H1 (cell line): ENCODE data around the gene SEMA3C. TPM values are rescaled to one million over a fixed set of nuclear protein-coding genes. Genes with fewer than 3 reads are reported as not detected.

Experiments
- CTCF ChIA-PET: fragments of 300-600 bp; sonication (Branson Sonifier 250); formaldehyde crosslinking; loops from one replicate; lab custom pipeline; 2021; ENCODE audit not compliant: partially characterized antibody; lab: Charles Lee
- POLR2A ChIA-PET: fragments of 300-600 bp; sonication (Branson Sonifier 250); formaldehyde crosslinking; loops from one replicate; lab custom pipeline; 2021; ENCODE audit warnings: inconsistent platforms; ENCODE audit not compliant: partially characterized antibody; lab: Charles Lee
- DNase-seq, 2 experiments: peaks; one replicate each; pipeline versions ENCODE4 v3.0.0 to v3.0.0-alpha.2; 2010 to 2022; ENCODE audit warnings: low spot score in 2 of 2, low read depth in 1 of 2, mixed read lengths in 1 of 2
- FAIRE-seq: peaks from 2 replicates; lab custom pipeline; 2011; peaks lifted over from hg19 to GRCh38; lab: Jason Lieb, UNC
- H2AFZ ChIP-seq: 2 replicates; pipeline ENCODE4 v1.8.1; 2012; ENCODE audit warnings: low read length, inconsistent platforms
- H2AK5ac ChIP-seq: 2 replicates; pipeline ENCODE4 v1.6.1; 2013; ENCODE audit warnings: low read depth, low read length
- H2BK120ac ChIP-seq: replicated peaks from 2 replicates; pipeline ENCODE3; 2013; ENCODE audit warnings: low read depth, low read length, inconsistent platforms
- H2BK12ac ChIP-seq: 2 replicates; pipeline ENCODE4 v1.6.1; 2013; ENCODE audit warnings: low read depth, low read length
- H2BK15ac ChIP-seq: 2 replicates; pipeline ENCODE4 v1.6.1; 2013; ENCODE audit warnings: low read length
- H2BK20ac ChIP-seq: 2 replicates; pipeline ENCODE4 v1.6.1; 2013; ENCODE audit warnings: low read length
- H2BK5ac ChIP-seq: 2 replicates; pipeline ENCODE4 v1.6.1; 2013; ENCODE audit warnings: low read depth, low read length
- H3K14ac ChIP-seq: 2 replicates; pipeline ENCODE4 v1.6.1; 2013; ENCODE audit warnings: inconsistent platforms; ENCODE audit not compliant: insufficient read length
- H3K18ac ChIP-seq: 2 replicates; pipeline ENCODE4 v1.6.1; 2013; ENCODE audit warnings: low read length; ENCODE audit errors: extremely low read depth
- H3K23ac ChIP-seq: 2 replicates; pipeline ENCODE4 v1.6.1; 2013; ENCODE audit warnings: inconsistent platforms; ENCODE audit not compliant: insufficient read length
- H3K23me2 ChIP-seq: 2 replicates; pipeline ENCODE4 v1.6.1; 2013; ENCODE audit warnings: low read depth, low read length
- H3K27ac ChIP-seq: 2 replicates; pipeline ENCODE4 v1.6.1; 2011; ENCODE audit warnings: low read depth, low read length, inconsistent platforms
- H3K27me3 ChIP-seq, 4 experiments: replicated peaks in 1 of 4; 1 replicate in 1 of 4; 2 replicates in 3 of 4; pipeline versions ENCODE4 v1.6.1 to v1.8.1; 2011 to 2013; ENCODE audit warnings: low read length in 3 of 4, mild to moderate bottlenecking in 3 of 4, inconsistent platforms in 2 of 4, mixed read lengths in 2 of 4, moderate library complexity in 1 of 4; ENCODE audit not compliant: control insufficient read depth in 3 of 4, insufficient read depth in 3 of 4; ENCODE audit errors: extremely low read depth in 1 of 4
- H3K36me3 ChIP-seq, 4 experiments: 2 replicates each; pipeline versions ENCODE4 v1.6.1 to v1.8.1; 2011 to 2013; ENCODE audit warnings: mild to moderate bottlenecking in 4 of 4, low read length in 3 of 4, moderate library complexity in 2 of 4, control low read depth in 1 of 4, inconsistent platforms in 1 of 4; ENCODE audit not compliant: insufficient read depth in 4 of 4, control insufficient read depth in 2 of 4
- H3K4ac ChIP-seq: replicated peaks from 2 replicates; pipeline ENCODE3; 2013; ENCODE audit warnings: low read length, low read depth, mixed read lengths, inconsistent platforms; ENCODE audit not compliant: insufficient read length
- H3K4me1 ChIP-seq, 4 experiments: replicated peaks in 1 of 4; 1 replicate in 1 of 4; 2 replicates in 3 of 4; pipeline versions ENCODE4 v1.6.1 to v1.8.1; 2011 to 2013; ENCODE audit warnings: low read length in 3 of 4, inconsistent platforms in 2 of 4, mixed read lengths in 1 of 4; ENCODE audit not compliant: insufficient read depth in 4 of 4, control insufficient read depth in 3 of 4
- H3K4me2 ChIP-seq, 2 experiments: 2 replicates each; pipeline versions ENCODE4 v1.6.1 to v1.8.1; 2011 to 2013; ENCODE audit warnings: low read depth in 2 of 2, low read length in 2 of 2, control low read depth in 1 of 2, inconsistent platforms in 1 of 2, mild to moderate bottlenecking in 1 of 2; ENCODE audit not compliant: insufficient read depth in 1 of 2
- H3K4me3 ChIP-seq, 4 experiments: fragments of 200-600, 300-600 bp in 1 of 4; sonication (generic), shearing (Covaris generic), sonication (Bioruptor Twin) in 1 of 4; 2 replicates each; pipeline versions ENCODE4 v1.5.1 to v1.8.1; 2011 to 2016; ENCODE audit warnings: low read length in 4 of 4, low read depth in 3 of 4, control low read depth in 2 of 4, inconsistent platforms in 2 of 4, mild to moderate bottlenecking in 2 of 4, mixed read lengths in 1 of 4, moderate library complexity in 1 of 4; ENCODE audit not compliant: insufficient read depth in 2 of 4; ENCODE audit errors: extremely low read depth in 1 of 4
- H3K56ac ChIP-seq: replicated peaks from 2 replicates; pipeline ENCODE3; 2013; ENCODE audit warnings: low read depth, mild to moderate bottlenecking, mixed read lengths, low read length, inconsistent platforms; ENCODE audit not compliant: insufficient read length
- H3K79me1 ChIP-seq: 2 replicates; pipeline ENCODE4 v1.6.1; 2013; ENCODE audit warnings: low read depth, low read length, control low read depth
- H3K79me2 ChIP-seq, 2 experiments: 2 replicates each; pipeline versions ENCODE4 v1.6.1 to v1.8.1; 2012 to 2013; ENCODE audit warnings: low read length in 2 of 2, mild to moderate bottlenecking in 2 of 2, inconsistent platforms in 1 of 2; ENCODE audit not compliant: insufficient read depth in 2 of 2, control insufficient read depth in 1 of 2
- H3K9ac ChIP-seq, 4 experiments: replicated peaks in 1 of 4; 1 replicate in 1 of 4; 2 replicates in 3 of 4; pipeline versions ENCODE4 v1.6.1 to v1.8.1; 2011 to 2013; ENCODE audit warnings: low read depth in 3 of 4, low read length in 3 of 4, control low read depth in 2 of 4, mild to moderate bottlenecking in 2 of 4, moderate library complexity in 2 of 4, inconsistent platforms in 1 of 4; ENCODE audit errors: extremely low read depth in 1 of 4
- H3K9me3 ChIP-seq, 2 experiments: 2 replicates each; pipeline versions ENCODE4 v1.6.1 to v1.8.1; 2012 to 2013; ENCODE audit warnings: mild to moderate bottlenecking in 2 of 2, moderate library complexity in 2 of 2, control low read depth in 1 of 2, inconsistent platforms in 1 of 2, low read depth in 1 of 2, low read length in 1 of 2, mixed read lengths in 1 of 2; ENCODE audit not compliant: insufficient read depth in 2 of 2
- H4K20me1 ChIP-seq, 2 experiments: replicated peaks in 1 of 2; 2 replicates each; pipeline versions ENCODE3 to v1.8.1; 2011 to 2013; ENCODE audit warnings: inconsistent platforms in 2 of 2, low read length in 2 of 2, mild to moderate bottlenecking in 1 of 2; ENCODE audit not compliant: insufficient read depth in 2 of 2, control insufficient read depth in 1 of 2
- H4K5ac ChIP-seq: 2 replicates; pipeline ENCODE4 v1.6.1; 2013; ENCODE audit warnings: low read length, low read depth, mixed read lengths, inconsistent platforms; ENCODE audit not compliant: insufficient read length
- H4K8ac ChIP-seq: 2 replicates; pipeline ENCODE4 v1.8.0; 2013; ENCODE audit warnings: mild to moderate bottlenecking, moderate library complexity, low read length, inconsistent platforms; ENCODE audit not compliant: insufficient read depth; ENCODE audit errors: extremely low read depth
- H4K91ac ChIP-seq: replicated peaks from 2 replicates; pipeline ENCODE3; 2013; ENCODE audit warnings: low read length, mixed read lengths, inconsistent platforms; ENCODE audit not compliant: insufficient read length
- CBX5 ChIP-seq: fragments of 300-800, 300-1000 bp; sonication (generic); IDR thresholded peaks from 2 replicates; pipeline ENCODE4 v1.7.1; 2016; ENCODE audit warnings: antibody characterized with exemption, low read length, low read depth
- E2F6 ChIP-seq: IDR thresholded peaks from 2 replicates; pipeline ENCODE4 v1.6.1; 2012; ENCODE audit warnings: inconsistent platforms
- MAX ChIP-seq: IDR thresholded peaks from 2 replicates; pipeline ENCODE4 v1.6.1; 2012; ENCODE audit warnings: inconsistent platforms
- POLR2A ChIP-seq, 2 experiments: IDR thresholded peaks; 1 replicate in 1 of 2; 2 replicates in 1 of 2; pipeline ENCODE4 v1.6.1; 2011; ENCODE audit warnings: low read depth in 2 of 2, low read length in 2 of 2, mild to moderate bottlenecking in 2 of 2; ENCODE audit errors: control extremely low read depth in 1 of 2
- POU5F1 ChIP-seq: IDR thresholded peaks from 2 replicates; pipeline ENCODE4 v1.6.1; 2011; ENCODE audit warnings: low read depth, mild to moderate bottlenecking, low read length, moderate library complexity
- RBBP5 ChIP-seq: IDR thresholded peaks from 2 replicates; pipeline ENCODE4 v1.7.1; 2012; ENCODE audit warnings: low read depth, mild to moderate bottlenecking, inconsistent platforms, low read length, moderate library complexity, borderline replicate concordance
- RFX5 ChIP-seq: IDR thresholded peaks from 2 replicates; pipeline ENCODE4 v1.6.1; 2011; ENCODE audit warnings: low read depth, low read length, improper control_type of control experiment, borderline replicate concordance
- SIRT6 ChIP-seq: IDR thresholded peaks from one replicate; pipeline ENCODE4 v1.7.1; 2012; ENCODE audit warnings: low read length, inconsistent platforms
- TEAD4 ChIP-seq: IDR thresholded peaks from 2 replicates; pipeline ENCODE4 v1.6.1; 2012; ENCODE audit warnings: low read depth, low read length, inconsistent platforms, mixed read lengths
- USF2 ChIP-seq: IDR thresholded peaks from 2 replicates; pipeline ENCODE4 v1.6.1; 2011; ENCODE audit warnings: low read length, improper control_type of control experiment
- WGBS, 2 experiments: shearing (Covaris generic) in 1 of 2; methylation state at CpG; one replicate each; pipeline versions ENCODE4 v1.1.6 to v1.1.7; 2013 to 2015; ENCODE audit warnings: low lambda C conversion rate in 2 of 2, mixed read lengths in 2 of 2, inconsistent platforms in 1 of 2, low coverage in 1 of 2, missing lambda C conversion rate in 1 of 2; ENCODE audit not compliant: insufficient replicate concordance in 2 of 2, insufficient coverage in 1 of 2, insufficient read length in 1 of 2; ENCODE audit errors: extremely low coverage in 1 of 2, missing lambda C conversion rate in 1 of 2; 5-methylcytosine and 5-hydroxymethylcytosine counted together
- polyA plus RNA-seq, 7 experiments: library from polyadenylated mRNA; depleted of rRNA in 3 of 7; stranded (reverse) in 5 of 7; unstranded in 2 of 7; fragments of >200 nt in 5 of 7; fragments of 200-250 nt in 2 of 7; gene quantifications; 1 replicate in 5 of 7; 2 replicates in 1 of 7; 4 replicates in 1 of 7; pipeline versions ENCODE4 v1.2.1 to v1.2.3, GENCODE V29; 2011 to 2013; ENCODE audit warnings: missing spikeins in 2 of 7, mixed read lengths in 2 of 7
- total RNA-seq: library from RNA; stranded (reverse); fragmentation: NEBNext Ultra II Directional; extraction: Animal tissue kit (Norgen Biotek cat#: 25700); gene quantifications from 2 replicates; pipeline ENCODE4 v1.2.1, GENCODE V29; 2021

The SEMA3C gene
- total and polyA plus RNA-seq, 2 of the 8 experiments (the other 6 are each of a cell fraction or from before 2014, with no cell fraction given), result 0.15 to 1.4 TPM

- DNase-seq, result no peak
- no peak overlapping the region for H3K18ac ChIP-seq
- no peaks in the 10 kb centered on the region for H3K36me3 ChIP-seq
- no peaks in the 10 kb centered on the region for H3K4me1 ChIP-seq
- POLR2A ChIA-PET, result no interaction called here
- no peak overlapping the region for H3K23ac ChIP-seq
- H2AK5ac ChIP-seq, result no peak overlapping the region
- no peak overlapping the region for H3K27ac ChIP-seq
- H3K4ac ChIP-seq, result no peak overlapping the region
- H3K23me2 ChIP-seq, result no peaks in the 10 kb centered on the region
- H3K79me2 ChIP-seq, result no peaks in the 10 kb centered on the region
- no peak overlapping the region for H3K14ac ChIP-seq
- no peak for TF ChIP-seq E2F6
- TF ChIP-seq RBBP5, result no peak
- no peak for TF ChIP-seq RFX5
- no peak for TF ChIP-seq POLR2A (IDR thresholded peaks at IDR 0.05; ENCODE audit: control extremely low read depth in 1 of 2, low read depth in 2 of 2, low read length in 2 of 2)
- no peak for TF ChIP-seq USF2
- no peak for TF ChIP-seq TEAD4
- TF ChIP-seq MAX, result no peak
- TF ChIP-seq POU5F1, result no peak
- no peak for TF ChIP-seq SIRT6
- no peak for TF ChIP-seq CBX5
- TF ChIP-seq, all 59 proteins: peak for 0
- no peak overlapping the region for H3K56ac ChIP-seq
- no peak overlapping the region for H2BK120ac ChIP-seq
- no peak overlapping the region for H3K4me3 ChIP-seq
- no peak for FAIRE-seq
- no peak overlapping the region for H3K4me2 ChIP-seq
- no peak overlapping the region for H2AFZ ChIP-seq
- no peak overlapping the region for H2BK20ac ChIP-seq
- H2BK5ac ChIP-seq, result no peak overlapping the region
- no peak overlapping the region for H3K9ac ChIP-seq
- H4K5ac ChIP-seq, result no peak overlapping the region
- no peaks in the 10 kb centered on the region for H3K27me3 ChIP-seq
- no peak overlapping the region for H2BK12ac ChIP-seq
- no peaks in the 10 kb centered on the region for H3K79me1 ChIP-seq
- CTCF ChIA-PET, result no interaction called here
- no peak overlapping the region for H2BK15ac ChIP-seq
- no peak overlapping the region for H4K91ac ChIP-seq
- H4K20me1 ChIP-seq, result no peaks in the 10 kb centered on the region
- no peak overlapping the region for H4K8ac ChIP-seq
- no peaks in the 10 kb centered on the region for H3K9me3 ChIP-seq
- WGBS, 2 experiments, result 87% methylated on average over 2 of the region's 2 CpGs; no CpG with 5 or more reads in 1 of the 2 experiments
These were observed 31.7 kb upstream of the SEMA3C start for GRCh38 chr7:80950550-80950967.
